Suprapubic skin (tissue), 4 donors: Measurements from ENCODE around the gene SGPL1. TPM values are rescaled to one million over a fixed set of nuclear protein-coding genes. Genes with fewer than 3 reads are reported as not detected.
A peak's percentile ranks its signal among the peaks of the same experiment; 100 is the strongest.

Experiments
- DNase-seq, 2 donors: peaks; one replicate each; pipeline ENCODE4 v3.0.0-alpha.2; 2019; ENCODE audit warnings: low spot score in 2 of 2
- H3K27ac ChIP-seq: fragments of 200-600 bp; sonication (generic); one replicate; pipeline ENCODE4 v1.5.1; 2019
- H3K27me3 ChIP-seq: fragments of 200-600 bp; sonication (generic); one replicate; pipeline ENCODE4 v1.5.1; 2019
- H3K36me3 ChIP-seq: fragments of 200-600 bp; sonication (generic); one replicate; pipeline ENCODE4 v1.5.1; 2019
- H3K4me1 ChIP-seq: fragments of 200-600 bp; sonication (generic); one replicate; pipeline ENCODE4 v1.5.1; 2019
- H3K4me3 ChIP-seq: fragments of 200-600 bp; sonication (generic); one replicate; pipeline ENCODE4 v1.5.1; 2019; ENCODE audit warnings: mild to moderate bottlenecking
- H3K9me3 ChIP-seq: fragments of 200-600 bp; sonication (generic); one replicate; pipeline ENCODE4 v1.5.1; 2019
- CTCF ChIP-seq, 2 donors: fragments of 200-600 bp in 1 of 2; fragments of 450-650 bp in 1 of 2; sonication (generic) in 1 of 2; IDR thresholded peaks; one replicate each; pipeline ENCODE4 v1.5.1; 2016 to 2019; ENCODE audit warnings: antibody characterized with exemption in 2 of 2, mild to moderate bottlenecking in 1 of 2, moderate library complexity in 1 of 2
- EP300 ChIP-seq: sonication (generic); formaldehyde crosslinking; IDR thresholded peaks from one replicate; pipeline ENCODE4 v1.6.1; 2017; ENCODE audit warnings: antibody characterized with exemption
- POLR2A ChIP-seq, 2 donors: fragments of 450-650 bp; IDR thresholded peaks; one replicate each; pipeline ENCODE4 v1.6.1; 2017; ENCODE audit warnings: antibody characterized with exemption in 2 of 2, mild to moderate bottlenecking in 2 of 2, moderate library complexity in 2 of 2
- POLR2AphosphoS5 ChIP-seq, 3 donors: sonication (generic); formaldehyde crosslinking; IDR thresholded peaks; one replicate each; pipeline ENCODE4 v1.6.1; 2017; ENCODE audit warnings: antibody characterized with exemption in 3 of 3
- WGBS: methylation state at CpG from one replicate; pipeline ENCODE4 v1.1.5; 2018; 5-methylcytosine and 5-hydroxymethylcytosine counted together
- total RNA-seq, 4 donors: library from RNA; depleted of rRNA; stranded (reverse); fragments of >200 nt; gene quantifications; one replicate each; pipeline ENCODE4 v1.1.0, GENCODE V29; 2016

SGPL1 gene
- total RNA-seq, 4 donors from 2014 or later: 54.4 to 80.1 (median 59.6) TPM

- 84% methylated on average over 9 of the region's 13 CpGs for WGBS
- Histone ChIP-seq H3K4me3 (no peak overlapping the region), H3K27me3 (no peaks in the 10 kb centered on the region), H3K9me3 (no peaks in the 10 kb centered on the region), H3K4me1 (peaks cover 28% of the 10 kb centered on the region), H3K27ac (no peak overlapping the region), H3K36me3 (no peaks in the 10 kb centered on the region)
- TF ChIP-seq EP300: no peak
- TF ChIP-seq POLR2A (IDR thresholded peaks at IDR 0.05): no peak
- TF ChIP-seq POLR2AphosphoS5 (IDR thresholded peaks at IDR 0.05): no peak
- no peak for TF ChIP-seq CTCF (IDR thresholded peaks at IDR 0.05)
- peak; percentile 48 to 67 for DNase-seq
These were observed 39.9 kb upstream of the SGPL1 start for GRCh38 chr10:70775679-70776454.

- no peaks in the 10 kb centered on the region for H3K9me3 ChIP-seq
- H3K4me1 ChIP-seq: peaks cover 28% of the 10 kb centered on the region
- no peaks in the 10 kb centered on the region for H3K36me3 ChIP-seq
- TF ChIP-seq POLR2A (IDR thresholded peaks at IDR 0.05): no peak
- TF ChIP-seq POLR2AphosphoS5 (IDR thresholded peaks at IDR 0.05): no peak
- no peak for TF ChIP-seq EP300
- no peak for TF ChIP-seq CTCF (IDR thresholded peaks at IDR 0.05)
- no peak overlapping the region for H3K27ac ChIP-seq
- no peak for DNase-seq
- WGBS: 88% methylated on average over 9 of the region's 11 CpGs
- no peaks in the 10 kb centered on the region for H3K27me3 ChIP-seq
- H3K4me3 ChIP-seq: no peak overlapping the region
These were observed 39.2 kb upstream of the SGPL1 start for GRCh38 chr10:70776455-70777005.

GRCh38 chr10:70777063-70777875, 38.5 kb upstream of the SGPL1 start:
- Histone ChIP-seq H3K4me3 (no peak overlapping the region), H3K4me1 (peaks cover 28% of the 10 kb centered on the region), H3K36me3 (no peaks in the 10 kb centered on the region), H3K27ac (no peak overlapping the region), H3K27me3 (no peaks in the 10 kb centered on the region), H3K9me3 (no peaks in the 10 kb centered on the region)
- DNase-seq: peak in 1 of 2 donors; percentile 60
- 88% methylated on average over 11 of the region's 18 CpGs for WGBS
- TF ChIP-seq EP300 (no peak), POLR2AphosphoS5 (IDR thresholded peaks at IDR 0.05) (no peak), CTCF (IDR thresholded peaks at IDR 0.05) (no peak), POLR2A (IDR thresholded peaks at IDR 0.05) (no peak)

GRCh38 chr10:70778267-70778924, 37.4 kb upstream of the SGPL1 start:
- WGBS: 78% methylated on average over 7 of the region's 9 CpGs
- Histone ChIP-seq H3K9me3 (no peaks in the 10 kb centered on the region), H3K4me3 (no peak overlapping the region), H3K27me3 (no peaks in the 10 kb centered on the region), H3K27ac (no peak overlapping the region), H3K4me1 (peaks cover 28% of the 10 kb centered on the region), H3K36me3 (no peaks in the 10 kb centered on the region)
- TF ChIP-seq POLR2A (IDR thresholded peaks at IDR 0.05) (no peak), EP300 (no peak), POLR2AphosphoS5 (IDR thresholded peaks at IDR 0.05) (no peak), CTCF (IDR thresholded peaks at IDR 0.05) (no peak)
- no peak for DNase-seq
